LNCaP clone FGC (cell line): ENCODE data around the gene HECTD2.
A peak's percentile ranks its signal among the peaks of the same experiment; 100 is the strongest.

Source experiments
- DNase-seq: peaks from one replicate; pipeline ENCODE4 v3.0.0-alpha.2; 2011; ENCODE audit warnings: low read depth
- H3K4me3 ChIP-seq: 2 replicates; pipeline ENCODE4 v1.5.1; 2011; ENCODE audit warnings: mild to moderate bottlenecking, low read depth, low read length, control low read depth
- CTCF ChIP-seq: IDR thresholded peaks from 2 replicates; pipeline ENCODE4 v1.5.1; 2012; ENCODE audit warnings: mild to moderate bottlenecking; ENCODE audit not compliant: control insufficient read depth, insufficient read depth; ENCODE audit errors: extremely low read depth

HECTD2 gene

GRCh38 chr10:91549262-91549661 lies 139.1 kb downstream of the HECTD2 start:
- TF ChIP-seq CTCF = no peak
- H3K4me3 ChIP-seq = no peak overlapping the region
- no peak for DNase-seq

- DNase-seq = no peak
- no peak for TF ChIP-seq CTCF
- no peak overlapping the region for H3K4me3 ChIP-seq
Observed at GRCh38 chr10:91550021-91550420, 139.9 kb downstream of the HECTD2 start.

- TF ChIP-seq CTCF = peak; percentile 86
- H3K4me3 ChIP-seq = no peak overlapping the region
- DNase-seq = no peak
Observed at GRCh38 chr10:91551856-91552255, 141.7 kb downstream of the HECTD2 start.

- peak; percentile 39 for TF ChIP-seq CTCF
- H3K4me3 ChIP-seq = no peak overlapping the region
- DNase-seq = no peak
Observed at GRCh38 chr10:91552274-91553095, 142.3 kb downstream of the HECTD2 start.

- H3K4me3 ChIP-seq = no peak overlapping the region
- no peak for TF ChIP-seq CTCF
Observed at GRCh38 chr10:91555455-91555854, 145.3 kb downstream of the HECTD2 start.

GRCh38 chr10:91556691-91557566 lies 146.8 kb downstream of the HECTD2 start:
- no peak overlapping the region for H3K4me3 ChIP-seq
- peak; percentile 67 for DNase-seq
- TF ChIP-seq CTCF = no peak

More at GRCh38 chr10:91555455-91555854, 145.3 kb downstream of the HECTD2 start:
- DNase-seq = no peak
